GM12891 (cell line): ENCODE results near the gene CCDC32.
A peak's percentile ranks its signal among the peaks of the same experiment; 100 is the strongest.

ENCODE experiments used
- DNase-seq: peaks from one replicate; pipeline ENCODE4 v3.0.0; 2011; ENCODE audit warnings: low spot score; ENCODE audit not compliant: insufficient read length
- FAIRE-seq: peaks from 2 replicates; lab custom pipeline; 2011; peaks lifted over from hg19 to GRCh38; lab: Jason Lieb, UNC
- PAX5 ChIP-seq: IDR thresholded peaks from 2 replicates; pipeline ENCODE4 v1.6.1; 2011; ENCODE audit warnings: low read length, moderate library complexity, mild to moderate bottlenecking; ENCODE audit not compliant: insufficient read depth, severe bottlenecking
- POLR2A ChIP-seq: IDR thresholded peaks from 2 replicates; pipeline ENCODE4 v1.6.1; 2011; ENCODE audit warnings: low read depth, low read length, control low read depth
- POLR2AphosphoS5 ChIP-seq: IDR thresholded peaks from 2 replicates; pipeline ENCODE4 v1.6.1; 2011; ENCODE audit warnings: low read depth, low read length, control low read depth
- POU2F2 ChIP-seq: IDR thresholded peaks from 2 replicates; pipeline ENCODE4 v1.6.1; 2011; ENCODE audit warnings: low read depth, mild to moderate bottlenecking, control low read depth, low read length, moderate library complexity
- SPI1 ChIP-seq: IDR thresholded peaks from 2 replicates; pipeline ENCODE4 v1.6.1; 2011; ENCODE audit warnings: low read depth, low read length, control low read depth
- TAF1 ChIP-seq: IDR thresholded peaks from 2 replicates; pipeline ENCODE4 v1.6.1; 2011; ENCODE audit warnings: low read depth, low read length, control low read depth

The CCDC32 gene

GRCh38 chr15:40528801-40529200 lies 36.0 kb downstream of the CCDC32 start:
- FAIRE-seq (no peak), DNase-seq (no peak)
- no peak for TF ChIP-seq PAX5
- TF ChIP-seq POLR2AphosphoS5 = no peak
- TF ChIP-seq POU2F2 = no peak
- TF ChIP-seq SPI1 = no peak
- TF ChIP-seq POLR2A = no peak
- TF ChIP-seq TAF1 = no peak

GRCh38 chr15:40525855-40526254 lies 39.0 kb downstream of the CCDC32 start:
- FAIRE-seq (no peak), DNase-seq (no peak)
- TF ChIP-seq POU2F2 = no peak
- no peak for TF ChIP-seq PAX5
- no peak for TF ChIP-seq POLR2AphosphoS5
- TF ChIP-seq POLR2A = no peak
- TF ChIP-seq TAF1 = no peak
- TF ChIP-seq SPI1 = no peak

- DNase-seq = no peak
- TF ChIP-seq TAF1 (no peak), SPI1 (no peak), POLR2AphosphoS5 (no peak), PAX5 (no peak), POLR2A (no peak), POU2F2 (no peak)
- peak; percentile 23 for FAIRE-seq
Measured at GRCh38 chr15:40523611-40524010, 41.2 kb downstream of the CCDC32 start.

- TF ChIP-seq POU2F2 (no peak), POLR2A (no peak), SPI1 (no peak), PAX5 (no peak), TAF1 (no peak), POLR2AphosphoS5 (no peak)
- DNase-seq = no peak
- no peak for FAIRE-seq
Measured at GRCh38 chr15:40516322-40516721, 48.5 kb downstream of the CCDC32 start.

DNA sequence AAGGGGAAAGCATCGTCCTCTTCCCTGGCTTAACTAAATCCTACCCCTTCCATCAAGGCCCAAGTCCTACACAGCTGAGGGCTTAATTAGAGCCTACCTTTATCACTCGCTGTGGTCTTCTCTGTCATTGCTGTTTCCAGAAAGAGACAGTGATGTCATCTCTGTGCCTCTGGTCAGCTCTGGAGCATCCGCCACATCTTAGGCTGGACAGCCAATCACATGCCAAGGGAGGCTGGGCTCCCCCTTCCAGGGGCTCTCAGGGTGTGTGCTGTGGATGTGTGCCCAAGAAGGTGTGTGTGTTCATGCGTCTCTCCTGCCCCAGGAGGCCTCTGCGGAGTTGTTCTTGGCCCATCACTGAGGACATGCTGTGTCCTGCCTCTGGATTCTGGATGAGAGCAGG lies 51.2 kb downstream of the CCDC32 start:
- TF ChIP-seq SPI1 (no peak), POLR2AphosphoS5 (no peak), POLR2A (no peak), PAX5 (no peak), TAF1 (no peak), POU2F2 (no peak)
- DNase-seq (no peak), FAIRE-seq (no peak)

GRCh38 chr15:40512440-40512839 lies 52.4 kb downstream of the CCDC32 start:
- FAIRE-seq = no peak
- no peak for DNase-seq
- no peak for TF ChIP-seq POU2F2

GRCh38 chr15:40511472-40512133 lies 53.2 kb downstream of the CCDC32 start:
- FAIRE-seq (no peak), DNase-seq (peak; percentile 63)
- TF ChIP-seq POLR2AphosphoS5 (no peak), POLR2A (no peak), POU2F2 (no peak), PAX5 (no peak), TAF1 (no peak), SPI1 (no peak)

GRCh38 chr15:40511093-40511471 lies 53.8 kb downstream of the CCDC32 start:
- TF ChIP-seq PAX5 (no peak), POU2F2 (no peak), SPI1 (peak; percentile 45; the same call in 1 of the 2 replicates)
- DNase-seq (no peak), FAIRE-seq (peak; percentile 90)

DNA sequence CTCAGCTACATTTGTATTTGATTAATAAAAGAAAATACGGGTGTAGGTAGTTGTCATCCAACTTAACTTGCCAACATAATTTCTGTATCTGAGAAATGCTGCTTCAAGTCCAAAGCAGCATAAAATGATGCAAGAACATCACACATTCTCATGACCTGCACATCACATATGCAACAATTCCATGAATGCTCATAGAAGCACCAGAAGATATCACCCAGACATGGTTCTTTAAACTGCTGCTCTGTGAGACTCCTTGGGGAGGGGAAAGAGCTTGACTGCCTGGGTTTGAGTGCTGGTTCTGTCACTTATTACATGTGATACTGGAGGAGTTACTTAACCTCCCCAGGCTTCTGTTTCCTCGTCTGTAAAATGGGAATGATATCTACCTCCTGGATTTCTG lies 54.6 kb downstream of the CCDC32 start:
- no peak for TF ChIP-seq SPI1
- no peak for TF ChIP-seq POU2F2
- no peak for TF ChIP-seq PAX5
- TF ChIP-seq POLR2AphosphoS5 = no peak
- TF ChIP-seq TAF1 = no peak
- no peak for TF ChIP-seq POLR2A
- DNase-seq = no peak
- FAIRE-seq = no peak

DNA sequence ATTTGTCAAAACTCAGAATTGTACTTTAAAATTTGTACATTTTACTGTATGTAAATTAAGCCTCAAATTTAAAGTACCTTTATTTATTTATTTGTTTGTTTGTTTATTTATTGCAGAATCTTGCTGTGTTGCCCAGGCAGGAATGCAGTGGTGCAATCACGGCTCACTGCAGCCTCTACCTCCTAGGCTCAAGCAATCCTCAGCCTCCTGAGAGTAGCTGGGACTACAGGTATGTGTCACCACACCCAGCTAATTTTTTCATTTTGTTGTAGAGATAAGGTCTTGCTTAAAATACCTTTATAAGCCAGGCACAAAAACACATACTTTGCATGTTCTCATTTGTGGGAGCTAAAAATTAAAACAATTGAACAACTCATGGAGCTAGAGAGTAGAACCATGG lies 56.6 kb downstream of the CCDC32 start:
- FAIRE-seq (no peak), DNase-seq (no peak)
- TF ChIP-seq PAX5 (no peak), TAF1 (no peak), POLR2AphosphoS5 (no peak), POU2F2 (no peak), POLR2A (no peak), SPI1 (no peak)
